ENCODE measurements around the gene LYZL6. TPM values are rescaled to one million over a fixed set of nuclear protein-coding genes. Genes with fewer than 3 reads are reported as not detected.

The LYZL6 gene
- total and polyA plus RNA-seq, 2 donors from 2014 or later: not detected

- FAIRE-seq: no peak
- Histone ChIP-seq H3K36me3 (ENCODE audit: control insufficient read depth in 2 of 3, insufficient read depth in 3 of 3, low read length in 3 of 3) (no peaks in the 10 kb centered on the region), H3K27ac (ENCODE audit: low read depth in 2 of 2, low read length in 2 of 2) (no peak overlapping the region), H3K4me3 (ENCODE audit: low read length in 3 of 3) (no peak overlapping the region), H3K27me3 (ENCODE audit: control insufficient read depth, insufficient read depth, low read length) (no peaks in the 10 kb centered on the region), H3K9ac (ENCODE audit: low read length in 3 of 3) (no peak overlapping the region), H3K4me1 (ENCODE audit: control insufficient read depth in 2 of 3, insufficient read depth in 2 of 3, low read depth in 1 of 3, low read length in 3 of 3) (peaks cover 0 to 2% (median 0%) of the 10 kb centered on the region in 3 donors), H3K9me3 (ENCODE audit: control insufficient read depth in 2 of 3, insufficient read depth in 1 of 3, low read length in 3 of 3) (no peaks in the 10 kb centered on the region)
- no peak for TF ChIP-seq CTCF (IDR thresholded peaks at IDR 0.05; ENCODE audit: borderline replicate concordance, extremely low read depth, insufficient read depth)
- intact Hi-C loops (cut with DNase I): no loop called here
- DNase-seq: no peak
Observed at GRCh38 chr17:35981908-35982330, 38.4 kb upstream of the LYZL6 start.

- TF ChIP-seq CTCF (IDR thresholded peaks at IDR 0.05; ENCODE audit: borderline replicate concordance, extremely low read depth, insufficient read depth): no peak
- Histone ChIP-seq H3K9me3 (ENCODE audit: control insufficient read depth in 2 of 3, insufficient read depth in 1 of 3, low read length in 3 of 3) (no peaks in the 10 kb centered on the region), H3K27ac (ENCODE audit: low read depth in 2 of 2, low read length in 2 of 2) (no peak within 1 kb of the TSS), H3K4me1 (ENCODE audit: control insufficient read depth in 2 of 3, insufficient read depth in 2 of 3, low read depth in 1 of 3, low read length in 3 of 3) (no peaks in the 10 kb centered on the region), H3K36me3 (ENCODE audit: control insufficient read depth in 2 of 3, insufficient read depth in 3 of 3, low read length in 3 of 3) (no peaks in the 10 kb centered on the region), H3K9ac (ENCODE audit: low read length in 3 of 3) (no peak within 1 kb of the TSS), H3K27me3 (ENCODE audit: control insufficient read depth, insufficient read depth, low read length) (no peaks in the 10 kb centered on the region), H3K4me3 (ENCODE audit: low read length in 3 of 3) (no peak within 1 kb of the TSS)
- intact Hi-C loops (cut with DNase I): no loop called here
- DNase-seq (no peak), FAIRE-seq (no peak)
Observed at GRCh38 chr17:35981246-35981645, 37.7 kb upstream of the LYZL6 start, which contains the start of gene CCL16. CCL16 (minus strand) TSS chr17:35981497; CDS start chr17:35981420, 77 bp downstream.

GRCh38 chr17:35978346-35978745, 34.8 kb upstream of the LYZL6 start:
- Histone ChIP-seq H3K27me3 (ENCODE audit: control insufficient read depth, insufficient read depth, low read length) (no peaks in the 10 kb centered on the region), H3K36me3 (ENCODE audit: control insufficient read depth in 2 of 3, insufficient read depth in 3 of 3, low read length in 3 of 3) (no peaks in the 10 kb centered on the region), H3K9me3 (ENCODE audit: control insufficient read depth in 2 of 3, insufficient read depth in 1 of 3, low read length in 3 of 3) (no peaks in the 10 kb centered on the region), H3K27ac (ENCODE audit: low read depth in 2 of 2, low read length in 2 of 2) (no peak overlapping the region), H3K4me1 (ENCODE audit: control insufficient read depth in 2 of 3, insufficient read depth in 2 of 3, low read depth in 1 of 3, low read length in 3 of 3) (peaks cover 0 to 8% (median 5%) of the 10 kb centered on the region in 3 donors), H3K9ac (ENCODE audit: low read length in 3 of 3) (no peak overlapping the region), H3K4me3 (ENCODE audit: low read length in 3 of 3) (no peak overlapping the region)
- FAIRE-seq: no peak
- DNase-seq: no peak
- intact Hi-C loops (cut with DNase I): no loop called here
- TF ChIP-seq CTCF (IDR thresholded peaks at IDR 0.05; ENCODE audit: borderline replicate concordance, extremely low read depth, insufficient read depth): no peak

GRCh38 chr17:35977509-35977908, 34.0 kb upstream of the LYZL6 start:
- FAIRE-seq (no peak), DNase-seq (no peak)
- no peaks in the 10 kb centered on the region for H3K9me3 ChIP-seq (ENCODE audit: control insufficient read depth in 2 of 3, insufficient read depth in 1 of 3, low read length in 3 of 3)
- no peaks in the 10 kb centered on the region for H3K27me3 ChIP-seq (ENCODE audit: control insufficient read depth, insufficient read depth, low read length)
- no peak overlapping the region for H3K9ac ChIP-seq (ENCODE audit: low read length in 3 of 3)
- H3K27ac ChIP-seq (ENCODE audit: low read depth in 2 of 2, low read length in 2 of 2): no peak overlapping the region
- H3K36me3 ChIP-seq (ENCODE audit: control insufficient read depth in 2 of 3, insufficient read depth in 3 of 3, low read length in 3 of 3): no peaks in the 10 kb centered on the region
- TF ChIP-seq CTCF (IDR thresholded peaks at IDR 0.05; ENCODE audit: borderline replicate concordance, extremely low read depth, insufficient read depth): no peak
- H3K4me1 ChIP-seq (ENCODE audit: control insufficient read depth in 2 of 3, insufficient read depth in 2 of 3, low read depth in 1 of 3, low read length in 3 of 3): peaks cover 0 to 13% (median 12%) of the 10 kb centered on the region in 3 donors
- intact Hi-C loops (cut with DNase I): no loop called here
- no peak overlapping the region for H3K4me3 ChIP-seq (ENCODE audit: low read length in 3 of 3)
